Right hindlimb (tissue), 1 donor: Measurements from ENCODE around the gene MFAP2.
A peak's percentile ranks its signal among the peaks of the same experiment; 100 is the strongest.
"Not testable (repeated sequence)": the region's sequence is repeated elsewhere in the genome, so short reads cannot be mapped to it uniquely, and the experiment has no call there.

Experiments used
- DNase-seq: peaks from one replicate; pipeline ENCODE4 v3.0.0-alpha.2; 2018

MFAP2 gene

DNA sequence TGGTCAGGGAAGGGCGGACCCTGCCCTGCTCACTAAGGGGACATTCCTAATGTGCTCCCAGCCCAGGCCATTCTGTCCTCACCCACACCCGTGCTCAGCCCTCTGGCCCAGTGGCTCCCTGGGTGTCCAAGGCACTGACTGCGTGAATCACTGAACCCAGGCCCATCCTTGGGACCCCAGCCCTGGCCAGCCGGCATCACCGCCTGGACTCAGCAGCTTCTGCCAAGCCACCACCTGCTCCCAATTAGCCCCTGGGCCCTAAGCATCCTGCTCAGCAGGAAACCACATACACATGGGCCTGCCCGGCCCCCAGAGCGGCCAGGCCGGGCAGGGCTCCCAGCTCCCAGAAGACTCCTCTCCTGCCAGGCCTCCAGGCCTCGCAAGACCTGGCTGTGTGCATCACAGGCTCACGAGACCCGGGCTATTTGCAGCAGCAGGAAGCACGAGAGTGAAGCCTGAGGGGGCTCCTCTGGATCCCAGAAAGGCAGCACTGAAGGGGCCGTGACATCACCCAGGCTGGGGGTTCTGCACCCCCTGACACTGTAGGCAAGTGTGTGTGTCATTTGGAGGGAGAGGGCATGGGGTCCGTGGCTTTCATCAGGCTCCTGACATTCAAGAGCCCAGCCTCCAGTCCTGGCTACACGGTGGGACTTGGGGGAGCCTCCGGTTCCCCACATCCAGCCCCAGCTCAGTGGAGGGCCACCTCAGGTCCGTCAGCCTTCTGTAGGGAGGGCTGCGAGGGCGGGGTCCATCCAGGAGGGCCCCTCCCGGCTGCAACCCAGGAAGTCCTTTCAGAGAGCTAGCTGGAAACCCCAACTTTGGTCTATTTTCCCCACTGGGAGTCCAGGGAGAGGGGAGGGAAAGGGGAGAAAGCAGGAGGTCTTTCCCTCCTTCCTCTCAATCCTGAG lies 1.6 kb downstream of the MFAP2 start:
- peak; percentile 71 for DNase-seq

GRCh38 chr1:16978139-16978538 lies 2.3 kb downstream of the MFAP2 start:
- no peak for DNase-seq

- DNase-seq = no peak
Observed at GRCh38 chr1:16977377-16977776, 3.0 kb downstream of the MFAP2 start.

GRCh38 chr1:16976966-16977365 lies 3.5 kb downstream of the MFAP2 start:
- DNase-seq = no peak

DNA sequence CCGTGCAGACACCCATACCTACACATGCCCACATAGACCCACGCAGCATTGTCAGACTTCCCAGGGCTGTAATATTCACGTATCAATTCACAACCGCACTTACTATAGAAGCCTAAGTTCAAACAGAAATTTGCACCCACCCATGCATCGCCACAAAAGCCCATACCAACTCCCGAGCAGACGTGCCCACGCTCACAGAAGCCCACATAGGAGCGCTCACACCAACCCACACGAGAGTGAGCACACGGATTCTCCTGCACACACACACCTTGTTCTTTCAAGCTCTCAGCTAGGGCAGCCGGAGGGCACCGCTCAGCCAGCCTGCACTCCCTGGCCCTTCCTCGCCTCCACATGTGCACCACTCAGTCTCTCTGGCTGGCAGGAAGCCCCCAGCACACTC lies 4.6 kb downstream of the MFAP2 start:
- DNase-seq = no peak

DNA sequence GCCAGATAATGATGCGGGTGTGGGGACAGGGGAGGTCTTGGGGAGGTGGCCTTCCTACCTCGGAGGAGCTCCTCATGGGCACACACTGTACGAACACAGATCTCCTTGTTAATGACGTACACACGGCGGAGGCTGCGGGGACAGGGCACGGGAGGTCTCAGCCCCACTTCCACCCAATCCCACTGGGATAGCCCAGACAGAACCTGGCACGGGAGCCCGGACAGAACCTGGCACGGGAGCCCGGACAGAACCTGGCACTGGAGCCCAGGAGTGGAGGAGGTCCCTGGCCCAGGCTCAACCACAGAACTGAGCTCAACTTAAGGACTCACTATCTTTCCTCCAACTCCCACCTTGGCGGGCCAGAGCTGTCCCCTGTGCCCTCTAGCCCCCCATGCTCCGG lies 5.2 kb downstream of the MFAP2 start:
- DNase-seq = no peak

DNA sequence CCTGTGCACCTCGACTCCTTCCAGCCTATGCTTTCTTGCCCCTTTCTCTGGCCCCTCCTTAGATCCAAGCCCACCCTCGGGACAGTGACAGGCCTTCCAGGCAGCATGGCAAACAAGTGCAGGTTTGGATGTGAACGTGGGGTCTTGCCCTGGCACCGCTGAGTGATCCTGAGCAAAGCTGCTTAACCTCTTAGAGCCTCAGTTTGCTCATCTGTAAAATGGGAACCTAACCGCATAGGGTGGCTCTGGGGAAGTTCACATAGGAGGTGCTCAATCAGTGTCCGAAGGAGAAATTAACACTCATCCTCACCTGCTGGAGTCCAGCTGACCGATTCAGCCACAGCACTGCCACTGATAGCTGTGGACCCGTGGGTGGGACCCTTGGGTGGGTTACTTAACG lies 7.2 kb downstream of the MFAP2 start:
- no peak for DNase-seq

GRCh38 chr1:16972189-16972895 lies 8.1 kb downstream of the MFAP2 start:
- no peak for DNase-seq

GRCh38 chr1:16971341-16972188 lies 8.9 kb downstream of the MFAP2 start:
- peak; percentile 70 for DNase-seq

DNA sequence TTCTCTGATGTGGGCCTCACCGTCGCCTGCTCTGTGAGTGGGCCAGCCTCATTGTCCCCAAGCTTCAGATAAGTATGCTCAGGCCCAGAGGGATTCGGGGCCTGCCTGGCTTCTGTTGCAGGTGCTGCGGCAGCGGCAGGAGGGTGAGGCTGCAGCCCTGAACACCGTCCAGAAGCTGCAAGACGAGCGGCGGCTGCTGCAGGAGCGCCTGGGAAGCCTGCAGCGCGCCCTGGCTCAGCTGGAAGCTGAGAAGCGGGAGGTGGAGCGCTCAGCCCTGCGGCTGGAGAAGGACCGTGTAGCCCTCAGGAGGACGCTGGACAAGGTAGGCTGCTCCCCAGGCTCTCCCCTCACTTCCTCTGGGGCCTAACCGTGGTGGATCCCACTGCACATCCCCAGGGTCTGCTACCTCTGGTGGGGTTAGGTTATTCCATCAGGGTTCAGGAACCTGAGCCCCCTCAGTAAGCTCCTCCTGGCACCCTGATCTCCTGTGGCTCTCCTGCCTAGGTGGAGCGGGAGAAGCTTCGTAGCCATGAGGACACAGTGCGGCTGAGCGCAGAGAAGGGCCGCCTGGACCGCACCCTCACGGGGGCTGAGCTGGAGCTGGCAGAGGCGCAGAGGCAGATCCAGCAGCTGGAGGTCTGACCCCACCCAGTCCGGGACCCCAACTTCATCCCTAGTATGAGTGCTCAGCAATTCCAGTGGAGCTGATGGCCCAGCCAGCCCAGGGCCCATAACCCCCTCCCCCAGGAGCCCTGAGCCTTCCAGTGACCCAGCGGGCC lies 10.1 kb downstream of the MFAP2 start:
- DNase-seq = no peak

DNA sequence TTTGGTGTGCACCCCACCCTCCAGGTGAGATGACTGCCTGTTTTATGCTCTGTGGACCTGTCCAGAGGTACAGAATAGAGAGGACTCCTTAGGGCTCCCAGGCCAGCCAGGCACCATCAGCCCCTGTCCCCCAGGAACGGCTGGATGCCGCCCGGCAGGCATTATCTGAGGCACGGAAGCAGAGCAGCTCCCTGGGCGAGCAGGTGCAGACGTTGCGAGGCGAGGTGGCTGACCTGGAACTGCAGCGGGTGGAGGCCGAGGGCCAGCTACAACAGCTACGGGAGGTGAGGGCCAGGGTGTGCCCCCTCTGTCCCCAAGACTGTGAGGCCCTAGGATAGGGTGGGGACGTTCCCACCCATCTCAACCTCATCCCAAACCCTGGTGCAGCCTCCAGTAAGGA lies 10.8 kb downstream of the MFAP2 start:
- no peak for DNase-seq

GRCh38 chr1:16969057-16969611 lies 11.3 kb downstream of the MFAP2 start:
- peak; percentile 71 for DNase-seq

DNA sequence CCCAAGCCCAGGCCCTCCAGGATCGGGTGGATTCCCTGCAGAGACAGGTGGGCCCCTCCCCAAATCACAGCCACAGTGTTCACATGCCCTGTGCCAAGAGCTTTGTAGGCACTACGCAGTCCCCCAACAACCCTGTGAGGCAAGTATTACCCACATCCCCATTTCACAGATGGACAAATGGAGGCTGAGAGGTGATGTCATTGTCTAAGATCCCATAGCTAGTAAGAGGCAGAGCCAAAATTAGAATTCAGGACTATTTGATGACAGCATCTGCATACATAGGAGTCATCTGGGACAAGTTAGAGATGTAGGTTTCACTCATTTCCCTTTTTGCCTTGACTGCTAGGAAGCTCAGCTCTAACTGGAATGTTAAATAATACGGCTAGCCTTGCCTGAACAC lies 12.0 kb downstream of the MFAP2 start:
- DNase-seq = no peak

DNA sequence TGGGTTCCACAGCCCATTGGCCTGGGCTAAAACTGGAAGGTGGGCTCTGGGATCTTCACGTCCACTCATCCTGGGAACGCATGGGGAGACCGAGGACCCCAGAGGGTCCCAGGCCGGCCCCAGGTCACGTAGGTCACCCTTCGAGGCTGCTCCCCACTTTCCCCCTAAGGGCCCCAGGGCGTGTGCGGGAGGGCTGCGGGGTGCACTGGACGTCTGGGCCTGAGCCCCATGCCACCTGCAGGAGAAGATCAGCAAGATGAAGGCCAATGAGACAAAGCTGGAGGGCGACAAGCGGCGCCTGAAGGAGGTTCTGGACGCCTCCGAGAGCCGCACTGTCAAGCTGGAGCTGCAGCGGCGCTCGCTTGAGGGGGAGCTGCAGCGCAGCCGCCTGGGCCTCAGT lies 12.5 kb downstream of the MFAP2 start:
- DNase-seq = no peak

- DNase-seq = peak; percentile 89
Observed at GRCh38 chr1:16967095-16967575, 13.3 kb downstream of the MFAP2 start.

- no peak for DNase-seq
Observed at GRCh38 chr1:16966282-16966681, 14.1 kb downstream of the MFAP2 start.

DNA sequence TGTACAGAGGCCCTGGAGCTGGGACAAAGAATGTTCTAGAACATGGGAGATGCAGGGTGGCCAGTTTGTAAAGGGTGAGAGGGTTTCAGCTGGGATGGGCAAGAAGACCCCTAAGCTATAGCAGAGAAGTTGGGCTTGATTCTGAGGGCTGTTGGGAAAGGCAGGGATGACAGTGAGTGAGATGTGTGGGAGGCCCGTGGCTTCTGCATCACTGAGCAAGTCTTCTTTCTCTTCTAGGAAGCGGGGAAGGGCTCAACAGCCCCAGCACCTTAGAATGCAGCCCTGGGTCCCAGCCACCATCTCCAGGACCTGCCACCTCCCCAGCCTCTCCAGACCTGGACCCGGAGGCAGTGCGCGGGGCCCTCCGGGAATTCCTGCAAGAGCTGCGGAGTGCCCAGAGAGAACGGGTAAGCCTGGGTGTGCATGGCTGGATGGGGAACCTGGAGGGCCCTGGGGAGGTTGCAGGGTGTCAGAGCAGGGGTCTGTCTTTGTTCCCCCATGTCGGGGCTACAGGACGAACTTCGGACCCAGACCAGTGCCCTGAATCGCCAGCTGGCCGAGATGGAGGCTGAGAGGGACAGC lies 14.8 kb downstream of the MFAP2 start:
- no peak for DNase-seq

DNA sequence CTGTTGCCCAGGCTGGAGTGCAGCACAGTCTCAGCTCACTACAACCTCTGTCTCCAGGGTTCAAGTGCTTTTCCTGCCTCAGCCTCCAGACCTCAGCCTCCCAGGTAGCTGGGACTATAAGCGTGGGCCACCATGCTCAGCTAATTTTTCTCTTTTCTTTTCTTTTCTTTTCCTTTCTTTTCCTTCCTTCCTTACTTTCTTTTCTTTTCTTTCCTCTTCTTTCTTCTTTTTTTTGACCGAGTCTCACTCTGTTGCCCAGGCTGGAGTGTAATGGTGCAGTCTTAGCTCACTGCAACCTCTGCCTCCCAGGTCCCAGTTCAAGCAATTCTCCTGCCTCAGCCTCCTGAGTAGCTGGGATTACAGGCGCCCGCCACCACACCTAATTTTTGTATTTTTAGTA lies 16.3 kb downstream of the MFAP2 start:
- not testable (repeated sequence) for DNase-seq

GRCh38 chr1:16961297-16962133 lies 18.9 kb downstream of the MFAP2 start:
- no peak for DNase-seq

DNA sequence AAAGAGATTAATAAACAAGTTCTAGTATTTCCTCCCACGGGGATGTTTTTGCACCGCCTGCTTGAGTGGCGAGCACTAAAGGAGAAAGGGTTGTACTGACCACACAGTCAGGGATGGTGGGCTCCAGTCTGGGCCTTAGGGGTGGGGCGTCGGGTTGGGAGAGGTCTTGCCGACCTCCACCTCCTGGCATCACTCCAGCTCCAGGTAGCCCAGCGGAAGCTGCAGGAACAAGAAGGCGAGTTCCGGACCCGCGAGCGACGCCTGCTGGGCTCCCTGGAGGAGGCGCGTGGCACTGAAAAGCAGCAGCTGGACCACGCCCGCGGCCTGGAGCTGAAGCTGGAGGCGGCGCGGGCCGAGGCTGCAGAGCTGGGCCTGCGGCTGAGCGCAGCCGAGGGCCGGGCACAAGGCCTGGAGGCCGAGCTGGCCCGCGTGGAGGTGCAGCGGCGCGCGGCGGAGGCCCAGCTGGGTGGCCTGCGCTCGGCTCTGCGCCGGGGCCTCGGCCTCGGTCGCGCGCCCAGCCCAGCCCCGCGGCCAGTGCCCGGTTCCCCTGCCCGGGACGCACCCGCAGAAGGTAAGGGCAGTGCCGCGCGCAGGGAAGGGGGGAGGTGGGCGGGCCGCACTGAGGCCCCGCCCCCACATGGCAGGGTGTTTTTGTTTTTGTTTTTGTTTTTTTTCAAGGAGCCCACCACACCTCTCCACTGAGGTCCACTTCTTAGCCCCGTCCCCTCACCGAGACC lies 19.7 kb downstream of the MFAP2 start:
- DNase-seq = peak; percentile 88
